Tibial nerve (tissue), 4 donors: ENCODE measurements around the gene PLCB4. TPM values are rescaled to one million over a fixed set of nuclear protein-coding genes. Genes with fewer than 3 reads are reported as not detected.

Experiments used
- DNase-seq, 2 donors: peaks; one replicate each; pipeline ENCODE4 v3.0.0-alpha.2; 2019; ENCODE audit warnings: low spot score in 2 of 2
- H3K27ac ChIP-seq, 4 donors: fragments of 200-600 bp; sonication (generic) in 3 of 4; one replicate each; pipeline ENCODE4 v1.5.1; 2017 to 2019; ENCODE audit warnings: mild to moderate bottlenecking in 1 of 4
- H3K27me3 ChIP-seq, 2 donors: fragments of 200-600 bp; sonication (generic) in 1 of 2; one replicate each; pipeline versions ENCODE4 v1.5.1 to v1.6.0; 2017 to 2019
- H3K36me3 ChIP-seq, 3 donors: fragments of 200-600 bp; sonication (generic); one replicate each; pipeline ENCODE4 v1.5.1; 2018 to 2019
- H3K4me1 ChIP-seq, 4 donors: fragments of 200-600 bp; sonication (generic) in 3 of 4; one replicate each; pipeline ENCODE4 v1.5.1; 2017 to 2019
- H3K4me3 ChIP-seq, 4 donors: fragments of 200-600 bp; sonication (generic) in 3 of 4; one replicate each; pipeline ENCODE4 v1.5.1; 2017 to 2019; ENCODE audit warnings: mild to moderate bottlenecking in 1 of 4, moderate library complexity in 1 of 4
- H3K9me3 ChIP-seq, 4 donors: fragments of 200-600 bp; sonication (generic) in 3 of 4; one replicate each; pipeline ENCODE4 v1.5.1; 2017 to 2019
- CTCF ChIP-seq, 5 experiments: fragments of 200-600 bp in 3 of 5; fragments of 450-650 bp in 2 of 5; sonication (generic) in 3 of 5; IDR thresholded peaks; one replicate each; pipeline ENCODE4 v1.5.1; 2016 to 2019; ENCODE audit warnings: antibody characterized with exemption in 5 of 5, mild to moderate bottlenecking in 3 of 5, moderate library complexity in 2 of 5
- EP300 ChIP-seq, 2 donors: sonication (generic); formaldehyde crosslinking; IDR thresholded peaks; one replicate each; pipeline ENCODE4 v1.6.1; 2017; ENCODE audit warnings: antibody characterized with exemption in 2 of 2, mild to moderate bottlenecking in 1 of 2
- POLR2A ChIP-seq, 2 donors: fragments of 450-650 bp; IDR thresholded peaks; one replicate each; pipeline ENCODE4 v1.6.1; 2017; ENCODE audit warnings: antibody characterized with exemption in 2 of 2, mild to moderate bottlenecking in 2 of 2, moderate library complexity in 2 of 2
- WGBS, 2 donors: methylation state at CpG; one replicate each; pipeline ENCODE4 v1.1.5; 2018; 5-methylcytosine and 5-hydroxymethylcytosine counted together
- total RNA-seq, 4 donors: library from RNA; depleted of rRNA; stranded (reverse); fragments of >200 nt; gene quantifications; one replicate each; pipeline ENCODE4 v1.1.0, GENCODE V29; 2016

PLCB4 gene
- total RNA-seq, 4 donors from 2014 or later: 35.7 to 52.9 (median 40.1) TPM

- peaks cover 0 to 16% (median 3%) of the 10 kb centered on the region in 4 donors for H3K4me1 ChIP-seq
- no peaks in the 10 kb centered on the region for H3K36me3 ChIP-seq
- TF ChIP-seq POLR2A (IDR thresholded peaks at IDR 0.05) (no peak), EP300 (IDR thresholded peaks at IDR 0.05) (no peak)
- DNase-seq: no peak
- H3K27me3 ChIP-seq: peaks cover 0 to 12% of the 10 kb centered on the region in 2 donors
- no peak overlapping the region for H3K4me3 ChIP-seq
- 85 to 93% methylated on average over 2 of the region's 2 CpGs for WGBS, 2 donors
- no peaks in the 10 kb centered on the region for H3K9me3 ChIP-seq
- H3K27ac ChIP-seq: no peak overlapping the region
Observed at GRCh38 chr20:9501473-9501872, 432.6 kb downstream of the PLCB4 start.

GRCh38 chr20:9503526-9504245, 434.8 kb downstream of the PLCB4 start:
- H3K4me3 ChIP-seq: no peak overlapping the region
- H3K27ac ChIP-seq: no peak overlapping the region
- DNase-seq: peak in 1 of 2 donors; percentile 13
- H3K27me3 ChIP-seq: peaks cover 0 to 34% of the 10 kb centered on the region in 2 donors
- no peaks in the 10 kb centered on the region for H3K9me3 ChIP-seq
- 25% methylated on average over 9 of the region's 9 CpGs for WGBS, 2 donors
- no peak for TF ChIP-seq EP300 (IDR thresholded peaks at IDR 0.05)
- no peak for TF ChIP-seq POLR2A (IDR thresholded peaks at IDR 0.05)
- TF ChIP-seq CTCF (IDR thresholded peaks at IDR 0.05): peak in 2 of 5 experiments; percentile 16 to 30
- peaks cover 0 to 37% (median 8%) of the 10 kb centered on the region in 4 donors for H3K4me1 ChIP-seq
- H3K36me3 ChIP-seq: no peaks in the 10 kb centered on the region

GRCh38 chr20:9506280-9506821, 437.5 kb downstream of the PLCB4 start:
- Histone ChIP-seq H3K9me3 (no peaks in the 10 kb centered on the region), H3K4me1 (peaks cover 0 to 38% (median 8%) of the 10 kb centered on the region in 4 donors), H3K36me3 (no peaks in the 10 kb centered on the region), H3K4me3 (peak overlapping the region in 2 of 4 donors; percentile 15 to 17), H3K27me3 (peaks cover 0 to 46% of the 10 kb centered on the region in 2 donors), H3K27ac (no peak overlapping the region)
- 19 to 42% methylated on average over 17 to 34 of the region's 34 CpGs for WGBS, 2 donors
- DNase-seq: no peak
- TF ChIP-seq CTCF (IDR thresholded peaks at IDR 0.05) (no peak), POLR2A (IDR thresholded peaks at IDR 0.05) (no peak)

- WGBS, 2 donors: 12 to 13% methylated on average over 18 to 22 of the region's 31 CpGs
- Histone ChIP-seq H3K9me3 (no peaks in the 10 kb centered on the region), H3K4me3 (peak overlapping the region in 2 of 4 donors; percentile 15 to 17), H3K4me1 (peaks cover 0 to 38% (median 8%) of the 10 kb centered on the region in 4 donors), H3K27me3 (peaks cover 0 to 50% of the 10 kb centered on the region in 2 donors), H3K27ac (no peak overlapping the region), H3K36me3 (no peaks in the 10 kb centered on the region)
- no peak for DNase-seq
- no peak for TF ChIP-seq POLR2A (IDR thresholded peaks at IDR 0.05)
- TF ChIP-seq EP300 (IDR thresholded peaks at IDR 0.05): no peak
- TF ChIP-seq CTCF (IDR thresholded peaks at IDR 0.05): no peak
Observed at GRCh38 chr20:9506964-9507369, 438.1 kb downstream of the PLCB4 start.

GRCh38 chr20:9507544-9508239, 438.8 kb downstream of the PLCB4 start:
- no peak for TF ChIP-seq EP300 (IDR thresholded peaks at IDR 0.05)
- no peak for TF ChIP-seq CTCF (IDR thresholded peaks at IDR 0.05)
- no peak for TF ChIP-seq POLR2A (IDR thresholded peaks at IDR 0.05)
- H3K36me3 ChIP-seq: no peaks in the 10 kb centered on the region
- WGBS, 2 donors: 52 to 62% methylated on average over 19 to 37 of the region's 37 CpGs
- no peak overlapping the region for H3K27ac ChIP-seq
- no peak for DNase-seq
- peaks cover 0 to 38% (median 8%) of the 10 kb centered on the region in 4 donors for H3K4me1 ChIP-seq
- peaks cover 0 to 50% of the 10 kb centered on the region in 2 donors for H3K27me3 ChIP-seq
- H3K9me3 ChIP-seq: no peaks in the 10 kb centered on the region
- H3K4me3 ChIP-seq: no peak overlapping the region
